Measurements from ENCODE around the gene ENTR1.

Gene ENTR1

DNA sequence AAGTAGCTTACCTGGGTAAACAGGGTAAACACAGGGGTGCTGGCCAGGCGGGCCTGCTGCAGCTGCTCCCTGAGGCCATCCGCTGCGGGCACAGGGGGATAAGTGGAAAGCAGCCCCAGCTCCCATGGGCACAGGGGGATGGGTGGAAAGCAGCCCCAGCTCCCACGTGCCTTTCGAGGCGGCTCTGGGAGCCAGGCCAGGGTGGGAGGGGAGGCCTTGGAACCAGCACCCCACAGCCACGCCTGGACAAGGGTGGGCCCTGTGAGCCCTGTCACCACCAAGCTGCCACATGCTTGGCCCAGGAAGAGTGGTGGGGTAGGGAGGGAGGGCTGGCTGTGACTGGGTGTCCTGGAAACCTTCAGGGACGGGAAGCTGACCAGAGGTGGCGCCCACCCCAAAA is 29.1 kb downstream of the ENTR1 start:
- no peak overlapping the region for H3K4me3 ChIP-seq (ENCODE audit: low read depth, low read length)
- H3K27ac ChIP-seq = no peak overlapping the region
- no peak for DNase-seq
- no peak for TF ChIP-seq CTCF (IDR thresholded peaks at IDR 0.05; ENCODE audit: low read depth, low read length)
- no peaks in the 10 kb centered on the region for H3K27me3 ChIP-seq (ENCODE audit: insufficient read depth, low read depth, severe bottlenecking)
- H3K9me3 ChIP-seq (ENCODE audit: severe bottlenecking) = no peaks in the 10 kb centered on the region
- H3K36me3 ChIP-seq = peaks cover 69% of the 10 kb centered on the region

GRCh38 chr9:136380381-136380780 is 30.0 kb downstream of the ENTR1 start:
- Histone ChIP-seq H3K9me3 (ENCODE audit: severe bottlenecking) (no peaks in the 10 kb centered on the region), H3K4me3 (ENCODE audit: low read depth, low read length) (no peak overlapping the region), H3K36me3 (peaks cover 70% of the 10 kb centered on the region), H3K27ac (no peak overlapping the region), H3K27me3 (ENCODE audit: insufficient read depth, low read depth, severe bottlenecking) (no peaks in the 10 kb centered on the region)
- DNase-seq = no peak
- no peak for TF ChIP-seq CTCF (IDR thresholded peaks at IDR 0.05; ENCODE audit: low read depth, low read length)

DNA sequence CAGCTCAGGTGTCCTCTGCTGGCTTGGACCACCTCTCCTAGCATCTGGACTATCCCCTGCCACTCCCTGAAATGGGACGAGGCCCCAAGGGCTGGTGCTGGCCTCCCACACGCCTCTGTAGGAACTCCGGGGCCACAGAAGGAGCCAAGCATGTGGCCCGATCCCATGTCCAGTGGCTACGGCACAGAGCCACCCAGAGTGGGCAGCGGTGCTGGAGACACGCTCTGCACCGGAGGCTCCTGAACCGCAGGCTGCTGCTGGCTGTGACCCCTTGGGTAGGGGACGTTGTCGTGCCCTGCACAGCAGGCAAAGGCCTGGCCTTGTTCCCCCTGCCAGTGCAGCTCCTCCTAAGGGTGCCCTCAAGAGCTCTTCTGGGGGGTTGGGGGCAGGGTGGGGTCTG is 30.5 kb downstream of the ENTR1 start:
- H3K9me3 ChIP-seq (ENCODE audit: severe bottlenecking) = no peaks in the 10 kb centered on the region
- peaks cover 70% of the 10 kb centered on the region for H3K36me3 ChIP-seq
- no peak overlapping the region for H3K27ac ChIP-seq
- H3K4me3 ChIP-seq (ENCODE audit: low read depth, low read length) = no peak overlapping the region
- no peak for TF ChIP-seq CTCF (IDR thresholded peaks at IDR 0.05; ENCODE audit: low read depth, low read length)
- no peaks in the 10 kb centered on the region for H3K27me3 ChIP-seq (ENCODE audit: insufficient read depth, low read depth, severe bottlenecking)
- no peak for DNase-seq

DNA sequence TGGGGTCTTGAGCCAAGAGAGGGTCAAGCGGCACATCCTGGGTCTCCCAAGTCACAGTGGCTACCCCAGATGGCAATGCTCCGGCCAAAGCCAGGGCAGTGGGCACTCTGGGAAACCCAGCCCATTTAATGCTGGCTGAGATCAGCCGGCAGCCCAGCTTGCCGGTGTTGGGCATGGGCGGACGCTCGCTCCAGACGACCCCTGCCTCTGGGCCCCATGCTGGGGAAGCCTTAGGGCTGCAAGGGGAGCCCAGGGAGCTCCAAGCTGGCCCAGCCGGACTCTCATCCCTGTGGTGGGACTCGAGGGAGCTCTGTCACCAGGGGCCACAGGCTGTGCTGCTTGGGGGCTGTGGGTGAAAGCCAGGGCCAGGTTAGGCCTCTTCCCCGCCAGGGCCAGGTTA is 31.0 kb downstream of the ENTR1 start:
- DNase-seq = no peak
- H3K4me3 ChIP-seq (ENCODE audit: low read depth, low read length) = no peak overlapping the region
- H3K36me3 ChIP-seq = peaks cover 66% of the 10 kb centered on the region
- no peak for TF ChIP-seq CTCF (IDR thresholded peaks at IDR 0.05; ENCODE audit: low read depth, low read length)
- no peak overlapping the region for H3K27ac ChIP-seq
- no peaks in the 10 kb centered on the region for H3K9me3 ChIP-seq (ENCODE audit: severe bottlenecking)
- no peaks in the 10 kb centered on the region for H3K27me3 ChIP-seq (ENCODE audit: insufficient read depth, low read depth, severe bottlenecking)

GRCh38 chr9:136379003-136379287 is 31.5 kb downstream of the ENTR1 start:
- no peak for TF ChIP-seq CTCF (IDR thresholded peaks at IDR 0.05; ENCODE audit: low read depth, low read length)
- Histone ChIP-seq H3K27me3 (ENCODE audit: insufficient read depth, low read depth, severe bottlenecking) (no peaks in the 10 kb centered on the region), H3K4me3 (ENCODE audit: low read depth, low read length) (no peak overlapping the region), H3K27ac (no peak overlapping the region), H3K9me3 (ENCODE audit: severe bottlenecking) (no peaks in the 10 kb centered on the region), H3K36me3 (peaks cover 64% of the 10 kb centered on the region)
- no peak for DNase-seq

- Histone ChIP-seq H3K27ac (no peak overlapping the region), H3K36me3 (peaks cover 58% of the 10 kb centered on the region), H3K4me3 (ENCODE audit: low read depth, low read length) (no peak overlapping the region), H3K9me3 (ENCODE audit: severe bottlenecking) (no peaks in the 10 kb centered on the region), H3K27me3 (ENCODE audit: insufficient read depth, low read depth, severe bottlenecking) (no peaks in the 10 kb centered on the region)
- DNase-seq = no peak
- TF ChIP-seq CTCF (IDR thresholded peaks at IDR 0.05; ENCODE audit: low read depth, low read length) = no peak
Observed at GRCh38 chr9:136378170-136379002, 32.0 kb downstream of the ENTR1 start.

Measured in WERI-Rb-1 (cell line).